SH-SY5Y (cell line): Measurements from ENCODE around the gene MCOLN2.

Experiments
- GATA2 ChIP-seq: IDR thresholded peaks from 2 replicates; pipeline ENCODE4 v1.6.1; 2011; ENCODE audit warnings: mild to moderate bottlenecking, low read depth, low read length
- GATA3 ChIP-seq: IDR thresholded peaks from 2 replicates; pipeline ENCODE4 v1.6.1; 2011; ENCODE audit warnings: low read depth, mild to moderate bottlenecking, low read length, moderate library complexity

DNA sequence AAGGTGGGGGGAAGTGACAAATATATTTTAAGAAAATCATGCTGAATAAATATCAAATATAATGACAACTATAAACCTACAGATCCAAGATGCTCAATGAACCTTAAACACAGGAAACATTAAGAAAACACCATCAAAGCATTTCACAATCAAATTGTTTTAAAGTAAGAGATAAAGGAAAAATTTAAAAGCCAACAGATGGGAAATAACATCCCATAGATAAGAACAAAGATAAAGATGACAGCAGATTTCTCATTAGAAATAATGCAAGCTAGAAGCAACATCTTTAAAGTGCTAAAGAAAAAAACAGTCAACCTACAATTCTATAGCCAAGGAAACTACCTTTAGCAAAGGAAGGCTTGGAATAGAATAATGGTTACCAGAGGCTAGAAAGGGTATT lies 33.6 kb upstream of the MCOLN2 start:
- TF ChIP-seq GATA2, result no peak
- no peak for TF ChIP-seq GATA3
